A673 (cell line): ENCODE data around the gene PTPN14.

Experiments used
- CTCF ChIP-seq: fragments of 300-800, 200-600 bp; sonication (generic); conservative IDR thresholded peaks from 2 replicates; pipeline ENCODE4 v1.5.1; 2017; ENCODE audit warnings: low read depth, mild to moderate bottlenecking, antibody characterized with exemption, low read length, moderate library complexity, mixed read lengths
- EZH2 ChIP-seq: fragments of 200-600 bp; sonication (generic); IDR thresholded peaks from 2 replicates; pipeline ENCODE4 v1.6.1; 2017; ENCODE audit warnings: borderline replicate concordance, low read depth, mild to moderate bottlenecking, mixed read lengths, antibody characterized with exemption, low read length; ENCODE audit not compliant: poor library complexity, severe bottlenecking

GRCh38 chr1:214550013-214550856 lies 1.2 kb downstream of the PTPN14 start:
- TF ChIP-seq CTCF (peak; percentile 27; the same call in 1 of the 2 replicates), EZH2 (no peak)
